ENCODE results near the gene TMEM17. TPM values are rescaled to one million over a fixed set of nuclear protein-coding genes. Genes with fewer than 3 reads are reported as not detected.
A peak's percentile ranks its signal among the peaks of the same experiment; 100 is the strongest.

The TMEM17 gene
- total RNA-seq, 4 donors from 2014 or later = 1.0 to 3.1 TPM; not detected in 2

- DNase-seq = peak; percentile 56 to 79
- peak overlapping the region; percentile 82 to 85 for H3K27ac ChIP-seq
- intact Hi-C loops (cut with DNase I; ENCODE audit: low total_unique reads) = loop anchor here (5.0 kb wide), 1 partner anchor 320 kb away; no protein-coding TSS in a partner anchor
Observed at GRCh38 chr2:62456721-62457539, 49.1 kb downstream of the TMEM17 start.

GRCh38 chr2:62455957-62456692, 49.9 kb downstream of the TMEM17 start:
- TF ChIP-seq CTCF (IDR thresholded peaks at IDR 0.05) (no peak), POLR2A (IDR thresholded peaks at IDR 0.05) (no peak)
- no peaks in the 10 kb centered on the region for H3K9me3 ChIP-seq
- no peaks in the 10 kb centered on the region for H3K27me3 ChIP-seq
- peak overlapping the region; percentile 82 to 85 for H3K27ac ChIP-seq
- H3K4me1 ChIP-seq = no peaks in the 10 kb centered on the region
- DNase-seq = no peak
- no peaks in the 10 kb centered on the region for H3K36me3 ChIP-seq
- intact Hi-C loops (cut with DNase I; ENCODE audit: low total_unique reads) = loop anchor here (5.0 kb wide), 1 partner anchor 321 kb away; no protein-coding TSS in a partner anchor
- no peak overlapping the region for H3K4me3 ChIP-seq

More at GRCh38 chr2:62456721-62457539, 49.1 kb downstream of the TMEM17 start:
- peak; percentile 94 to 99 (median 96) for TF ChIP-seq CTCF (IDR thresholded peaks at IDR 0.05)
- TF ChIP-seq POLR2A (IDR thresholded peaks at IDR 0.05) = peak in 1 of 2 donors; percentile 54
- H3K4me1 ChIP-seq = no peaks in the 10 kb centered on the region
- peak overlapping the region; percentile 52 to 61 for H3K4me3 ChIP-seq
- no peaks in the 10 kb centered on the region for H3K36me3 ChIP-seq
- no peaks in the 10 kb centered on the region for H3K9me3 ChIP-seq
- no peaks in the 10 kb centered on the region for H3K27me3 ChIP-seq

GRCh38 chr2:62453955-62454354, 52.0 kb downstream of the TMEM17 start:
- Histone ChIP-seq H3K27me3 (no peaks in the 10 kb centered on the region), H3K4me1 (no peaks in the 10 kb centered on the region), H3K9me3 (no peaks in the 10 kb centered on the region), H3K4me3 (no peak overlapping the region), H3K27ac (no peak overlapping the region), H3K36me3 (no peaks in the 10 kb centered on the region)
- TF ChIP-seq POLR2A (IDR thresholded peaks at IDR 0.05) (no peak), CTCF (IDR thresholded peaks at IDR 0.05) (no peak)
- intact Hi-C loops (cut with DNase I; ENCODE audit: low total_unique reads) = no loop called here
- no peak for DNase-seq

- intact Hi-C loops (cut with DNase I; ENCODE audit: low total_unique reads) = no loop called here
- Histone ChIP-seq H3K27ac (no peak overlapping the region), H3K36me3 (no peaks in the 10 kb centered on the region), H3K4me3 (no peak overlapping the region), H3K27me3 (no peaks in the 10 kb centered on the region), H3K9me3 (no peaks in the 10 kb centered on the region), H3K4me1 (no peaks in the 10 kb centered on the region)
- no peak for DNase-seq
- TF ChIP-seq CTCF (IDR thresholded peaks at IDR 0.05) (no peak), POLR2A (IDR thresholded peaks at IDR 0.05) (no peak)
Observed at GRCh38 chr2:62452701-62453454, 53.1 kb downstream of the TMEM17 start.
